Smooth muscle cell (in vitro differentiated cells): ENCODE measurements around the gene PLLP. TPM values are rescaled to one million over a fixed set of nuclear protein-coding genes. Genes with fewer than 3 reads are reported as not detected.
"Not testable (repeated sequence)": the region's sequence is repeated elsewhere in the genome, so short reads cannot be mapped to it uniquely, and the experiment has no call there.

Source experiments
- DNase-seq: peaks from one replicate; lab custom pipeline; 2025; ENCODE audit not compliant: unreplicated experiment; lab: John Stamatoyannopoulos, UW
- H2AFZ ChIP-seq: fragments of 200-600 bp; sonication (generic); 2 replicates; pipeline ENCODE4 v1.6.0; 2016; ENCODE audit warnings: antibody characterized with exemption, low read depth, mild to moderate bottlenecking
- H3F3A ChIP-seq: fragments of 200-600 bp; sonication (generic); 2 replicates; pipeline ENCODE4 v1.6.0; 2017; ENCODE audit warnings: antibody characterized with exemption, low read depth
- H3K27ac ChIP-seq: fragments of 200-600 bp; sonication (generic); 2 replicates; pipeline ENCODE4 v1.5.1; 2016; ENCODE audit warnings: low read depth, mild to moderate bottlenecking
- H3K27me3 ChIP-seq: fragments of 200-600 bp; sonication (generic); 2 replicates; pipeline ENCODE4 v1.6.1; 2016; ENCODE audit warnings: low read depth, mild to moderate bottlenecking
- H3K36me3 ChIP-seq: fragments of 200-600 bp; sonication (generic); 2 replicates; pipeline ENCODE4 v1.5.1; 2016; ENCODE audit warnings: low read depth
- H3K4me1 ChIP-seq: fragments of 200-600 bp; sonication (generic); 2 replicates; pipeline ENCODE4 v1.5.1; 2016; ENCODE audit warnings: low read depth
- H3K4me2 ChIP-seq: fragments of 200-600 bp; sonication (generic); 2 replicates; pipeline ENCODE4 v1.6.0; 2016; ENCODE audit warnings: mild to moderate bottlenecking
- H3K4me3 ChIP-seq: fragments of 200-600 bp; sonication (generic); 2 replicates; pipeline ENCODE4 v1.5.1; 2016; ENCODE audit warnings: mild to moderate bottlenecking
- H3K79me2 ChIP-seq: fragments of 200-600 bp; sonication (generic); 2 replicates; pipeline ENCODE4 v1.6.0; 2016; ENCODE audit warnings: low read depth, mild to moderate bottlenecking
- H3K9ac ChIP-seq: fragments of 200-600 bp; sonication (generic); 2 replicates; pipeline ENCODE4 v1.6.0; 2016; ENCODE audit warnings: low read depth
- H3K9me3 ChIP-seq: fragments of 200-600 bp; sonication (generic); replicated peaks from 2 replicates; pipeline ENCODE4 v1.5.1; 2016; ENCODE audit warnings: low read depth
- H4K20me1 ChIP-seq: fragments of 200-600 bp; sonication (generic); 2 replicates; pipeline ENCODE4 v1.6.0; 2016; ENCODE audit warnings: low read depth
- WGBS: methylation state at CpG from one replicate; pipeline ENCODE4 v1.1.7; 2016; ENCODE audit warnings: low lambda C conversion rate; 5-methylcytosine and 5-hydroxymethylcytosine counted together
- polyA plus RNA-seq: library from polyadenylated mRNA; unstranded; fragments of >200 nt; fragmentation: Nextera tagmentation; extraction: Ambion mirVana; gene quantifications from 2 replicates; pipeline ENCODE4 v1.2.1, GENCODE V29; 2016
- total RNA-seq: library from RNA; depleted of rRNA; stranded (reverse); fragments of >200 nt; gene quantifications from 2 replicates; pipeline ENCODE4 v1.2.3, GENCODE V29; 2014
- TF ChIP-seq, protein P1 (sequence below): fragments of 200-600 bp; sonication (generic); IDR thresholded peaks from 2 replicates; pipeline ENCODE4 v1.5.1; 2017; ENCODE audit warnings: borderline replicate concordance, mild to moderate bottlenecking, antibody characterized with exemption; ENCODE audit not compliant: insufficient read depth, poor library complexity, severe bottlenecking

Gene PLLP
- total and polyA plus RNA-seq, 2 experiments from 2014 or later: 0.59 TPM; not detected in 1

DNA sequence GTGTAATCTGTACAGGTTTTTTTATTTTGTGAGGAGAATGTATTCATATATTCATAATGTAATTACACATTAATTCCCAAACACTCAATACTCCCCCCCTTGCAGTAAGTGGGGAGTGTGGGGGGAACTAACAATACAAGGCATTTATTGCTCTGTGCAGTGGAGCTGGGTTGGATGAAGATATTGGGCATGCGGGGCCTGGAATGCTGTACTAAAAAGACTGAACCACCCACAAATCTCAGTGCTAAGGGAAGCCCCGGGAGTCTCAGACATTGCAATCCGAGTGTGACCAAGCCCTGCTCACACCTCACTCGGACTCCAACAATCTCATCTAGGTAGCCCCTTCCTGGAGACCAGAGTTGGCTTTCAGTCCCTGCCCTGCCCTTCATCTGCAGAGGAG is 6.0 kb downstream of the PLLP start:
- H3K4me1 ChIP-seq: no peaks in the 10 kb centered on the region
- WGBS: 90% methylated on average over 4 of the region's 4 CpGs
- H3F3A ChIP-seq: no peaks in the 10 kb centered on the region
- H3K79me2 ChIP-seq: no peaks in the 10 kb centered on the region
- H3K9me3 ChIP-seq: no peaks in the 10 kb centered on the region
- peaks cover 10% of the 10 kb centered on the region for H3K27me3 ChIP-seq
- no peak overlapping the region for H3K27ac ChIP-seq
- no peak overlapping the region for H3K4me3 ChIP-seq
- DNase-seq: no peak
- H2AFZ ChIP-seq: no peak overlapping the region
- H3K36me3 ChIP-seq: no peaks in the 10 kb centered on the region
- no peaks in the 10 kb centered on the region for H4K20me1 ChIP-seq
- H3K4me2 ChIP-seq: no peak overlapping the region
- H3K9ac ChIP-seq: no peak overlapping the region
- TF ChIP-seq, protein P1, sequence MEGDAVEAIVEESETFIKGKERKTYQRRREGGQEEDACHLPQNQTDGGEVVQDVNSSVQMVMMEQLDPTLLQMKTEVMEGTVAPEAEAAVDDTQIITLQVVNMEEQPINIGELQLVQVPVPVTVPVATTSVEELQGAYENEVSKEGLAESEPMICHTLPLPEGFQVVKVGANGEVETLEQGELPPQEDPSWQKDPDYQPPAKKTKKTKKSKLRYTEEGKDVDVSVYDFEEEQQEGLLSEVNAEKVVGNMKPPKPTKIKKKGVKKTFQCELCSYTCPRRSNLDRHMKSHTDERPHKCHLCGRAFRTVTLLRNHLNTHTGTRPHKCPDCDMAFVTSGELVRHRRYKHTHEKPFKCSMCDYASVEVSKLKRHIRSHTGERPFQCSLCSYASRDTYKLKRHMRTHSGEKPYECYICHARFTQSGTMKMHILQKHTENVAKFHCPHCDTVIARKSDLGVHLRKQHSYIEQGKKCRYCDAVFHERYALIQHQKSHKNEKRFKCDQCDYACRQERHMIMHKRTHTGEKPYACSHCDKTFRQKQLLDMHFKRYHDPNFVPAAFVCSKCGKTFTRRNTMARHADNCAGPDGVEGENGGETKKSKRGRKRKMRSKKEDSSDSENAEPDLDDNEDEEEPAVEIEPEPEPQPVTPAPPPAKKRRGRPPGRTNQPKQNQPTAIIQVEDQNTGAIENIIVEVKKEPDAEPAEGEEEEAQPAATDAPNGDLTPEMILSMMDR: no peak

DNA sequence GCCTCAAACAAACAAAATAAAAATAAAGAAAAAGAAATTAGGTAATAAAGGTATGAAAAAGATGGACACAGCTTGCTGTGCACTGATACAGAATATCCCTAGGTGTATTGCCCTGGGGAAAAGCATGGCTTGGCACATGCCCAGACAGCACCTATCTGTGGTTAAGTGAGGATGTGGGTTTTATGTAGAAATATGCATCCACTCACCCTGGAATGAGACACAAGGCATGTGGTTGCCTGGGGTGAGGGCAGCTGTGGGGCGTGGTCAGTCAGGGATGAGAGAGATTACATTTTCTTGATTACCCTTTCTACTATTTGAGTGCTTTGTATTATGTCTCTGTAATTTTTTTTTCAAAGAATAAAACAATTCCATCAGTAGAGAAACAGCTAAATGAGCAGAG is 6.9 kb downstream of the PLLP start:
- Histone ChIP-seq H4K20me1 (no peaks in the 10 kb centered on the region), H3K4me3 (no peak overlapping the region), H2AFZ (no peak overlapping the region), H3K9me3 (no peaks in the 10 kb centered on the region), H3K9ac (no peak overlapping the region), H3F3A (no peaks in the 10 kb centered on the region), H3K36me3 (no peaks in the 10 kb centered on the region), H3K79me2 (no peaks in the 10 kb centered on the region), H3K27me3 (peaks cover under 1% of the 10 kb centered on the region), H3K4me2 (no peak overlapping the region), H3K4me1 (peaks cover 3% of the 10 kb centered on the region), H3K27ac (no peak overlapping the region)
- WGBS: 68% methylated on average over 1 of the region's 1 CpG
- no peak for DNase-seq
- TF ChIP-seq, protein P1: no peak

- Histone ChIP-seq H3K4me3 (no peak overlapping the region), H3K27ac (no peak overlapping the region), H4K20me1 (no peaks in the 10 kb centered on the region), H3K27me3 (no peaks in the 10 kb centered on the region), H2AFZ (no peak overlapping the region), H3K4me1 (peaks cover 3% of the 10 kb centered on the region), H3F3A (no peaks in the 10 kb centered on the region), H3K4me2 (no peak overlapping the region), H3K9me3 (no peaks in the 10 kb centered on the region), H3K79me2 (no peaks in the 10 kb centered on the region), H3K9ac (no peak overlapping the region), H3K36me3 (no peaks in the 10 kb centered on the region)
- WGBS: 80% methylated on average over 5 of the region's 5 CpGs
- TF ChIP-seq, protein P1: no peak
- DNase-seq: no peak
These were observed 7.9 kb downstream of the PLLP start for GRCh38 chr16:57276596-57276995.

GRCh38 chr16:57275946-57276345 is 8.5 kb downstream of the PLLP start:
- H3F3A ChIP-seq, H3K27ac ChIP-seq, H3K4me1 ChIP-seq, DNase-seq, H2AFZ ChIP-seq, H3K36me3 ChIP-seq, H3K4me2 ChIP-seq, H3K27me3 ChIP-seq, H3K79me2 ChIP-seq, H3K4me3 ChIP-seq, H3K9me3 ChIP-seq, H3K9ac ChIP-seq, H4K20me1 ChIP-seq: not testable (repeated sequence)
- WGBS: 80% methylated on average over 5 of the region's 5 CpGs
